Retina (tissue), 1 donor: ENCODE data around the gene TNNC1.
A peak's percentile ranks its signal among the peaks of the same experiment; 100 is the strongest.

Experiments
- DNase-seq: peaks from one replicate; pipeline ENCODE4 v3.0.0-alpha.2; 2016

Gene TNNC1

DNA sequence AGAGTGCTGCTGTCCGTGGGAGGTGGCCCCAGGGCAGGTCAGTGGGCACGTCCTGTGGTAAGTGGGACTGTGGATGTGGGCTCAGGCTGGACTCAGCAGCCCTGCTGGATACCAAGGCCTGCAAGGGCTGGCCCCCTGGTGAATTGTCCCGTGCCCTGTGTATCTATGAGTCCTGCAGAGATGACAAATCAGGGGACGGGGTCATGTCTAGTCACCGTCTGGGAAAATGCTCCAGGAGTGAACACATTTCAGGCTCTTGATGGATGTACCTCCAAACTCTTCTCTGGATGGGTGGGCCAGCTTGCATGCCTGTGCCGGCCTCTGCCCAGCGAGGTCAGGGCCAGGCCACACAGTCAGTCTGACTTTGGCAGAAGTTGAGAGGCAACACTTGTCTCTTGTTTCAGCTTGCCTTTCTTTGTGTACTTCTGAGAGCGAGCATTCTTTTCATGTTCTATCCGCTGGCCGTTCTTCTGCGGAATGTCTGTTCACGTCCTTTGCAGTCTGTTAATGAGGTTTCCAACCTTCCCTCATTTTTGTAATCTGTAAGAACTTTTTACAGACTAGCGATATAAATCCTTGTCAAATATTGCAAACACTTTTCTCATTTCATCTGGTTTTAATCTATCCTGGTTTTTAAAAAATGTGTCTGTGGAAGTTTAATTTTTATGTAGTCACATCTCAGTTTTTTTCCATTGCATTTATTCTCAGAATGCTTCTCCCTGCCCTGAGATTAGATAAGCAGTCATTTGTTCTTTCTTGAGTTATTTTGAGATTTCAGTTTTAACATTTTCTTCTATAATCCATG lies 29.9 kb upstream of the TNNC1 start:
- DNase-seq = peak; percentile 28

DNA sequence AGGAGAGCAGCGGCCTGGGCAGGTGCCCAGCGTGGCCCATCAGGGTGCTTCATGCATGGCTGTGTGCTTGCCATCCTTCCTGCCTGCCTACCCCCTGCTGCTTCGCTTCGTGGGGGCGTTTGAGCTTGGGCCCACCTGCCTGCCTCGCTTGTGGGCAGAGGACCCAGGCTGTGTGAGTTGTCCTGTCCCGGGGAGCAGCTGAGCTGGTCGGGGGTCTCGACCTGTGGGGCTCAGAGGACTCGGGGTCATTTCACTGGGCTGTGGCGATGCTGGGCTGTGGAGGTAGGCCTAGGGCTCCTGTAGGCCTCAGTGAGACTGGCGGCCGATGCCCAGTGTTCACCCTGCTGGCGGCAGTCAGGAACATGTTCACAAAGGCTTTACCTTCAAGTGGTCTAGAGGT lies 29.2 kb upstream of the TNNC1 start:
- no peak for DNase-seq

DNA sequence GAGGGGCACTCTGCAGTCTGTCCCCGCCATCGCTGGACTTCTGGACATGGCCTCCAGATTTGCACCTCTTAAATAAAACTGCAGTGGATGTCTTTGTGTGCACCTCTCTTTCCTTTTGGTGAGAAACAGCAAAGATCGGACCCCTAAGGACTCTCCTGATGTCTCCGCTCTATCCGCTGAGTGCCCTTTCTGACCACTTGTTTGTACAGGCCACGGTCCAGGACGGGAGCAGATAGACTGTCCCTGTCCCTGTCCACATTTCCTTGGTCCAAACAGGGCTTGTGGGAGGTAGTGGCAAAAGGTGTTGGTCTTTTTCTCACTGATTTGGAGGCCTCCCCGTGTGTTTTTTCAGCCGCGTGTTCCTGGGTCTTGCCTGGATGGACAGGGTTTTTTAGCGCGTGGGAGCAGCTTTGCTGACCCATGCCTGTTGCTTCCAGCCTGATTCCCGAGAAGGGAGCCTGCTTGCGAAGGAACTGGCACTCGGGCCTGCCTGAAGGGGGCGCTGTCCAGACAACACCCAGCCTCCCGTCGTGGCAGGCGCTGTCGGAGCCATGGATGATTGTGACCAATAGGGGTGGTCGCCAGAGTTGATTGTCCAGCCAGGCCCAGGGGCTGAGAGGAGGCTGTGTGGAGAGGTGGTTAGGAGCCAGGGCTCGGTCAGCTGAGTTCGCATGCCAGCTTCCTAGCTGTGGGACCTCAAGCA lies 28.1 kb upstream of the TNNC1 start:
- DNase-seq = no peak

DNA sequence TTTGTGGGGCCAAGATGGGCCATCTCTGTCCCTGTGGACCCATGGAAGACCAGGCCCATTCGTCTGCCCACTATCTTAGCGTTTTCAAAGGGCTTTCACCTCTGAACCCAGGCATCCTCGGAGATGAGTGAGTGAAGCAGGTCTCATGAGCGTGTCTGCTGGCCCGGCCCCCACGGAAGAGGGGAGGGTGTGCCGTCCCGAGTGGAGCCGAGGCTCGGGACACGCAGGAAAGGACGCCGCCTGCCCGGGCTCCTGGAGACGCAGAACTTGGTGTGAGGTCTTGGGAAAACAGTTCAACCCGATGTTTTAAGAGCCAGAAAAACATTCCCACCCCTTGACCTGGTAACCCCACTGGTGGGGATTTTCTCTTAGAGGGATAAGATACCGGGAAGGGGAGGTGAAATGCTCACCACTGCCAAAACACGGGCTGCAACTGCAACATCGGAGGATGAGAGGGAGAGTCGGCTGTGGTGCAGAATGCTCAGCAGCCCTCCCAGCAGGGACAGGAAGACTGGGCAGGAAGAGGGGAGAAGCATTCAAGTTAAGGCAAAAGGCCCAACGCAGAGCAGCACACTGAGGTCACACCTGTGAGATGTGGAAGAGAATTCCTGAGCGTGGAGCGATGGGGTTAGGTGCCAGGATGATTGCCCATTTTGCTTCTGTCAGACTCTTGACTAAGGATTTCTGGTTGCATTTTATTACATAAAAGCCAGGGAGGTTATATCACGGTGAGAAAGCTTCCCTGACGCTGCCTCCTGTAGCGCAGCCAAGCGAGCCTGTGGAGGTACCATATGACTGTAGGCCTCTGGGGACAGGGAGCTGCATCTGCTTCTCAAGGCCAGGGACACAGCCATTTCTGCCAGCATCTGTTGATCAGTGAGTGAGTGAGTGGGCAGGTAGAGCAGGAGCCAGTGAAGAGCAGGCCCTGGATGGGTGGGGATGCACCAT lies 27.2 kb upstream of the TNNC1 start:
- DNase-seq = no peak

DNA sequence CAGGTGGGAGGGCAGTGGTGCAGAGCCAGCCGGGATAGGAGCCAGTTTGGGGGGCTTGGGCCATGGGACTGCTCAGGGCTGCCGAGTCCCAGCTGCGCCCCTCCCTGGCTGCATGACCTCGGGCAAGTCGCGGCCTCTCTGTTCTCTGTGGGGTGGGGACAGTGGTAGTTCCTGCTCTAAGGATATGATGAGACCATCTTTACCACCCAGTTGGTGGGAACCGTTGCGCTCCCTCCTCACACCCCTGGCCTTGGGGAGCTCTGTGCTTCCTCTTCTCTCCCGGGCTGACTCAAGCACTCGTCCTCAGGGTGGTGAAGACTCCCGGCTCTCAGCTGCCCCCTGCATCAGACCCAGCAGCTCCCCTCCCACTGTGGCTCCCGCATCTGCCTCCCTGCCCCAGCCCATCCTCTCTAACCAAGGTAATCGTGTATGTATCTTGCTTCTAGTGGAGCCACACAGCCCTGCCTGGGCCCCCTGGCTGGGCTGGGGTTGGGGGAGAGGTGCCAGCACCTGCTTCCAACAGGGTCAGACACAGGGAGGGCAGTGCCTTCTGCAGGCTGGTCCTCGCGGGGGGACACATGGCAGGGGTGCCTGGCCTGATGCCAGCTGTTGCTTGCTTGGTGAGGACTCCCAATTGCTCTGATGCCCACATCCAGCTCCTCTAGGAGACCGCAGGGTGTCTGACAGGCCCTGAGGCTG lies 26.2 kb upstream of the TNNC1 start:
- DNase-seq = no peak

DNA sequence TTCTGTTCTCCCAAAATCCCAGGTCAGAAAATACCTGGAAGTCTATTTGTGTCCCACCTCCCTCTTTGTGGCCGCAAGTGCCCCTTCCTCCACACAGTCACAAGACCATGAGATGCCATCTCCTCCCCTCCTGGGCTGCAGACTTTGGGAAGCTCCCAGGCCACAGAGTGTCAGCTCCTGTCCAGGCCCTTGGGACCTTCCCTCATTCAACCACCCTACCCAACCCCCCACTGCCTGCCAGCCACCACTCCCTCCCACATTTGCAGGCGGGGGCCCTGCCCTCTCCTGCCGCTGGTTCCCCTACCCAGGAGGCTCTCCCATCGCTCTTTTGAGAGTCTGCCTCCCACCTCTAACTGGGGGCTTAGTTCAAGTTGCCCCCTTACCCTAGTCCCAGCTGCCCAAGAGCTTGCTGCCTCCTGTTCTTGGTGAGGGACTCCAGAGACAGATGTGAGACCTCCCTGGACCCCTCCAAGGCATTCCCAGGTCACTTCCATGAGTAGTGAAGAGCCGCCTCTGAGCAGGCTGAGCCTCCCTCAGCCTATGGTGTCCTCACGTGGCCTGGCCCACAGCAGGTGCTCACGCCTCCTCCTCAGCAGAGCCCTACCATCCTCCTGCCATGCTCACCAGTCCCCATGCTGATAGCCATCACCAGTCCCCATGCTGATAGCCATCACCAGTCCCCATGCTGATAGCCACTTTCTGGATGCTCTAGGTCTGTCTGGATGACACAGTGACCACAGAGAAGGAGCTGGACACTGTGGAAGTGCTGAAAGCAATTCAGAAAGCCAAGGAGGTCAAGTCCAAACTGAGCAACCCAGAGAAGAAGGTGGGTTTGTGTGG lies 25.4 kb upstream of the TNNC1 start:
- no peak for DNase-seq

DNA sequence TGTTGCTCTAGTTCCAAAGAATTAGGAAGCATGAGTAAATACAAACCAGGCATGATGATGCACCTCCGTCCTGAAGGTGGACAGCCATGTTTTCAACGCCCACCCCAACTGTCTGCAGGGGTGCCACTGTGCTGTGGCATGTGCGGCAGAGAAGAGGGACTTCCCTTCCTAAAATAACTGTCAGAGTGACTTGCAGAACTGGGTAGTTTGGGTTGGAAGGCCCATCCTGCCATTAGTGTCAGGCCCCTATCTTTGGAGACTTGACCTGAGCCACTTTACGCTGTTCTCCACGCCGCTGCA lies 23.9 kb upstream of the TNNC1 start:
- no peak for DNase-seq

DNA sequence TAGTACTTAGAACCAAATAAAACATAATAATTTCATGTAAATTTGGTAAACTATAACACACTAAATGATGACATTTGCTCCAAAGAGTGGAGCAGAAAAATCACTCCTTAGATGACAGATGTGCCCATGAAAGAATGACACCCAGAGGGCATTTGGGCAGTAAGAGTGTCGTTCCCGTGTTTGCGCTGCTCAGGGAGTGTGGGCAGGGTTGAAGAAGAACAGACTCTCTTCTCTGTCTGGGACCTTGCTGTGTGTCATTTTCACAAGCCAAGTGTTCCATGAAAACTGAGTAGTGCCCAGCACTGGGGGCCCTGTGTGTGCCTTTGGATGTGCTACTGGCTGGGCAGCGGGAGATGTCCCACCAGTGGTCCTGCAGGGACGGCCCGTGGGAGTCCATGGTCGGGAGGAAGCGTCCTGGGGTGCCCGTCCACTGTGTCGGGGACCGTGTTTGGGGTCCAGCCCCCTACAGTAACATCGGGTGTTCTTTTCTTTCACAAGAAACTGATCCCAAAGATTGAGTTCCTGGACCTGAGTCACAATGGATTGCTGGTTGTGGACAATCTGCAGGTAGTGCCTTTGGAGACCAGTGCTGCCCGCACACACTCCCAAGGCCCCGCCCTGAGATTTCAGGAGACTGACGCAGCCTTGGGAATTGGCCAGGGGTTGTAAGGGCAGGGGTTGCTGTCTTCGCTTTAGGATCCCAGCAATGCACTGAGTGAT lies 23.4 kb upstream of the TNNC1 start:
- DNase-seq = no peak

DNA sequence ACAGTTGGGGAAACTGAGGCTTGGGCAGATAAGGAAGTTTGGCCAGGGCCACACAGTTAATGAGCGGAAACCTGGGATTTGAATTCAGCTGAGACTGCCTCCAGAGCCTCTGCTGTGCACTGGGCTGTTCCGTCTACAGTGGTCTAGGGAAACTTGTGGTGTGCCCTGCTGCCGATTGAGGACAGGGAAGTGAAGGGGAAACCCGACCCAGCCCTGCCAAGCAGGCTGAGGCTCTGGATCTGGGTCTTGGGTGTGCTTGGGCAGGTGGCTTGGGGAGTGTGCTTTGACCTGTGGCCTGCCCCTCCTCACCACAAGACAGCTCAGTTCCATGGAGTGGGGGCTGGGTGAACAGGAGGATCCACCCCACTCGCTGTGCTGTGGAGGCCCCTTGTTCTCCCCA lies 19.2 kb upstream of the TNNC1 start:
- DNase-seq = no peak

DNA sequence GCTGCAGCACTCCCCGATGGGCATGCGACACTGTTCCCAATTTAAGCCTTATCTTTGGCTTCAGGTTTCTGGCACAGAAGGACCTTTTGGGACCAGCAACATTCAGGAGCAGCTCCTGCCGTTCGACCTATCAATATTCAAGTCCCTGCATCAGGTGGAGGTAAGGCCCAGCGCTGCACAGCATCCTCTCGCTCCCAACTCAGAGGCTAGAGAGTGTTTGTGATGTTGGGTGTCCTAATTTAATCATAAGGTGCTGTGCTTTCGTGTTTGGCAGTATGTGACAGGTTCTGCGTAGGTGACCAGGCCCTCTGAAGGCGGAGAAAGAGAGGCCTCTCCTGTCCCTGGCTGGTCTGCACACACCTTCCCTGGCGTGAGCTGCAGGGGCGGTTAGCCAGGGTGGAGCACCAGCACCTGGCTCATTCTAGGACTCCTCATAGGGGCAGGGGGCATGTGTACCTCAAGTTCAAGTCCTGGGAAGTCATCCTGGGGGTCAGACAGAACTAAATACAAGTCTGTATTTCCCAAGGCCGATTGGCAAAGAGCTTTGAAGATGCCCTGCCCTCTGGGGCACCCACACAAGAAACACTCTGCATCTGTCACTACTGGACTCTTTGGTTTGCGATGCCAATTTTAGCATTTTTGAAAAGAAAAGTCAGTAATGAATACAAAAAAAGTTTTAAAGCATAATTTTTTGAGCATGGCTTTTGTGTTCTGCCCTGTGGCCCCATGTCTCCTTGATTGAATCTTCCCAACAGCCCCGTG lies 18.6 kb upstream of the TNNC1 start:
- DNase-seq = no peak

DNA sequence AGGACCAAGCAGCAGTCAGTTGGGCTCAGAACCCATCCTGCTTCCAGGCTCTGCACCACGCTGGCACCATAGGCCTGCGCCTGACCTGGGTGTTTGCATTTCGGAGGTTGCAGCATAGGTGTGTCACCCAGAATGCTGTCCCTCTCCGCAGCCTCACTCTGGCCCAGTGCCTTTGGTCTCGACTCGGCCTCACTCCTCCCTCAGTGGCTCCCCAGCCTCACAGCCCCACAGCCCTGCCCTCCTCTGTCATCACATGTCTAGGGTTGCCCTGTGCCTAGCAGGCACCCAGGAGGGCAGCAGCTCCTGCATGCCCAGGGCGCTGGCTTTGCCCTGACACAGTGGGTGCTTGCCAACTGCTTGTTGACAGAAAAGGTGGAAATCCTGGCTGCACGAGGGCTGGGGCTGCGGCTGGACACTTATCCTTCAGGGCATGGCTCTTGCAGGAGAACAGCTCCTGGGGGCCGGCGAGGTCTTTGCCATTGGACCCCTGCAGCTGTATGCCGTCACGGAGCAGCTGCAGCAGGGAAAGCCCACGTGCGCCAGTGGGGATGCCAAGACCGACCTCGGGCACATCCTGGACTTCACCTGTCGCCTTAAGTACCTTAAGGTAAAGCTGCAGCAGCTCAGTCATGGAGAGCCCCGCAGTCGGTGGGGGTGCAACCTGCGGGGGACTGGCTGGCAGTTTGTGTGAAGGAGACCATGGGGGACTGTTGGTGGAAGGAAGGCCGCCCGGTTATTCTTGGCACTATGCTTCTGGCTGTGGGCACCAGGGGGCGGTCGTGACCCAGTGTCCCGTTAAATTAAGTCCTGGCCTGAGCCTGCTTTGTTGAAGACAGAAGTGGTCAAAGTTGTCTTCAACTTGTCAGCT lies 17.8 kb upstream of the TNNC1 start:
- DNase-seq = peak; percentile 53

DNA sequence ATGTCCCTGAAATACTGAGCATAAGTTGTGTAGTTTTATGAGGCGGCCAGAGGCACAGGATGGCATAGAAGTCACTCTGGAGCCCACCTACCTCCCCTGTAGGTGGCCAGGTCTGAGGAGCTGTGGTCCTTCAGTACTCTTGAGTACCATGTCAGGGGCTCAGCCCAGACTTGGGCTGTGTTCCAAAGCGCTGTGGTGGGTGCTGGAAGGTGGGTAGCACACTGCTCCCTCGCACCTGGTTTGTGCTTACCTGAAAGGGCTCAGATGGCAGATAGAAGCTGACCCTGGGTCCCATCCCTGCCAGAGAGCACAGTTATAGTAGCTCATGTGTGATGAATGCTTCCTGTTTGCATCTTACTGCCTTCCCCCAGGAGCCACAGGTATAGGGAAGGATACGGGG lies 17.1 kb upstream of the TNNC1 start:
- no peak for DNase-seq

DNA sequence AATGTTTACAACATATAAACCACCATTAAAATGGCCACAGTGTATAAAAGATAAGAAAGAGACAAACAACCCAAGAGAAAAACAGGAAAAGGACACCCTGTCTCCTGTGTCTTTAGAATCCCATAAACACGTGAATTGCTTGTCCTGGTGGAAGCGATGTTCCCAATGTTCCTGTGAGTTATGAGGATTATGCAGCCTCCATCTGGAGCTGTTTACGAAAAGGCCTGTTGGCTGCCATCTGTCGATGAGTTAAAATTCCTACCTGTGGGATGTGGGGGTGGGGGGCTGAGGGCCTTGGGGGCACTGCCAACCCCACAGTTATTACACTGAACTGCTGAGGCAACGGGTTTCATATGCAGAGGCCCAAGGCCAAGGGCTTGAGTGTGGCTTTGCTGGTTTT lies 15.2 kb upstream of the TNNC1 start:
- no peak for DNase-seq

DNA sequence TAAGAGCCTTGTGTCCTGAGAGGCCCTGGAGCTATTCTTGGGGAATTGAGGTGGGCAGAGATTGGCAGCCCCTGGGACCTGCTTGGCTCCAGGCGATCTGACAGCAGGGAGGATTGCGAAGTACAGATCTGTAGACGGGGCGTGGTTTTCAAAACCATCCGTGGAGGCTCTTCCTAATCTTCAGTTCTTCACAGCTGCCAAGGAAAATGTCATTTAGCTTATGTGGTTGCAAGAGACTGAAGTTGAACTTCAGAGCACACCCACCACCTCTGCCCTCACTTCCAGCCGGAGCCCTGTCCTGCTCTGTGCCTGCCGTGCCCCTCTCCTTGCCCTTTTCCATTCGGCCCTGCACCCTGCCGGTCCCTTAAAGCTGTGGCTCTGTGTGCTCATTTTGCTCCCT lies 14.5 kb upstream of the TNNC1 start:
- no peak for DNase-seq

DNA sequence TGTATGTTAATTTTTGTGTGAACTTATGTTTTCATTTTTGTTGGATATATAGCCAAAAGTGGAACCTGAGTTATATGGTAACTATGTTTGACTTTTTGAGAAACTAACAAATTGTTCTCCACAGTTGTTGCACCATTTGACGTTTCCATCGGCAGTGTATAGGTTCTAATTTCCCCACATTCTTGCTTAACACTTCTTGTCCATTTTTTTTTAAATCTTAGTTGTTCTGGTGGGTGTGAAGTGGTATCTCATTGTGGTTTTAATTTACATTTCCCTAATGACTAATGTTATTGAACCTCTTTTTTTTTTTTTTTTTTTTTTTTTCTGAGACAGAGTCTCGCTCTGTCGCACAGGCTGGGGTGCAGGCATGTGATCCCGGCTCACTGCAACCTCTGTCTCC lies 9.6 kb upstream of the TNNC1 start:
- DNase-seq = no peak

DNA sequence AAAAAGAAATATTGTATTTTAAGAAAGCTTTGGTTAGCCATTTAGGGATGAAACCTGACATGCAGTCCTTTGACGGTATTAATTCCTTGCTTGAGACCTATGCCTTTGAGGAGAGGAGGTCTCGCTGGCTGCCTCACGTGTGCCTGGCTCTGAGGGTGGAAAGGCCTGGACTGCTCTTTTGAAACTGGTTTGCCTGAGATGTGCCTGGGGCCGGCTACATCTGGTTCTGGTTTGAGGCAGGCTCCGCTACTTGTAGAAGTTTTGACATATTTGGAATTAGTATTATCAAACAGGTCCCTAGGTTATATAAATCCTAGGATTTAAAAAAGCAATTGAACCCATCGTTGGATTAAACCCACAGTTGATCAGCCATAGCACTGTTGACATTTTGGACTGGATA lies 8.0 kb upstream of the TNNC1 start:
- no peak for DNase-seq

DNA sequence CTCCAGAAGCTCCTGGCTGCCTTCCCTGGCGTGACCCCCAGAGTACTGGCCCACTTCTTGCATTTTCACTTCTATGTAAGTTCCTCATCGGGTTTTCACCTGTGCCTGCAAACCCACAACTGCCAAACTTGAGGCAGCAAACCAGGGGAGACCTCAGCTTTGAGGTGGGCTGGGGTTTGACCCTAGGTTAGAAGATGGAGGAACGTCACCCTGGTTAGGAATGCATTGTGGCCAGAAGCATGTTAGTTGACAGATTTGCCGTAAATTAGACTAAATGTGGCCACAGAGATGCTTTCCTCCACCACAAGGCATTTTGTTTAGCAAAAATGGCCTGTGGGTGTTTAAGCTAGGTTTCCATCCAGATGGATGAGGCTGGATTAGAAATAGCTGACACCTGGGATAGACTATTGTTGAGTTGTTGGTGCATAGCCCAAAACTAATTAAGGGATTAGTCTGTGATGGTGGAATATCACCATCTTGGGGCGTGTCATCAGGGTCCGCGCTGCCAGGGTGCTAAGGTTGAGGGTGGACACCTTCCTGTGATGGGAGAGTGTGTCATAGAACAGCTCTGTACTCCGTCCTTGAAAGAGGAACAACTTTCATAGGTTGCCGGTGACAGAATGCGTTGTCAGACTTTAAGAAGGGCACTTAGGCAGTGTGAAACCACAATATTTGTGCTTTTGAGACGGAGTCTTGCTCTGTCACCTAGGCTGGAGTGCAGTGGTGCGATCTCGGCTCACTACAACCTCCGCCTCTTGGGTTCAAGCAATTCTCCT lies 5.1 kb upstream of the TNNC1 start:
- DNase-seq = no peak

DNA sequence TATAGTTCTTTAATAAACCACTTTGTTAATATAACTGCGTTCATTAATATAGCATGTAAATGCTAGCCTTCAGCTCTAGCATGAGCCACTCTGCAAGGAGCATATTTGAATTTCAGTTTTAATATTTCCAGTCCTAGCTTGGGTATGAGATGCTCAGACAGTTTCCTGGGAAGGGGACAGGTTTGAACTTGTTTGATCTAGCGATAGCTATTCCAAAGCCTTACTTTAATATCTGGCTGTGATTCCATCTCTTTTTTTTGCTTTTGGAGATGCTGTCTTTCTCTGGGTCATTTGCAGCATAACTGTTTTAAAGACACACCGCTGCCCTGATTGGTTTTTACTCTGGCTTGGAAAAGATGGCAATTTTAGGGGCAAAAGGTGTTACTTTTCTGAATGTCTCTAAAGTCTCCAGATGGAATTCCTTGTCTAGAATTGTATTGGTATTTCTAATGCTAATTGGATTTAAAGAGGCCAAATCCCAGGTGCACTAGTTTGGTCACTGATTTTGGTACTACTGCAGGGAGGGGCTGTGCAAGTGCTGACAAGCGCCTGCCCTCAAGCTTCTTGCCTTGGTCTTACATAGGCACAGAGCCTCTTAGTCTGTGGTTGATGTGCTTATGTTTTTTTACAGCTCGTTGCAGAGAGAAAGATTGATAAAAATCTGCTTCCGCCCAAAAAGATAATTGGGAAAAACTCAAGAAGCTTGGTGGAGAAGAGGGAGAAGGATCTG lies 4.4 kb upstream of the TNNC1 start:
- DNase-seq = no peak
